ENCODE results near the gene OR14C36. TPM values are rescaled to one million over a fixed set of nuclear protein-coding genes. Genes with fewer than 3 reads are reported as not detected.

OR14C36 gene
- total and polyA plus RNA-seq, 2 donors (not counting 1 experiment from before 2014, with no cell fraction given), result not detected

DNA sequence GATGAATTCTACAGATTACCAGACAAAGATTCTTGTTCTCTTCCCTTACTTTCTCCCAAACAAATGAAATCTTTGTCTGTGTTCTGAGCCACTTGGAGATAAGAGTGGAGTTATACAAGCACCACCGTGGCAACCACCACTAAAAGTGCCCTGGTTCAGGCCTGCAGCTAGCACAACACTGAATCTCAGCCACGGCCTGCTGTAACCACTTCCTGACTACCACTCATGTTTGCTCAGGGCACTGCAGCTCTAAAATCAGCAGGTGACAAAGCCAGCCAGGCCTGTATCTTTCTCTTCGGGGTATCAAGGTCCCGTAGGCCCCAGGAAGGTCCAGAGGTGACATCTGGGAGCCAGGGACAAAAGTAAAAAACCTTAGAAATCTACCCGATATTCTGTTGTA is 23.8 kb downstream of the OR14C36 start:
- H3K27ac Mint-ChIP-seq, result no peak overlapping the region
- Histone ChIP-seq H3K4me1 (ENCODE audit: control insufficient read depth in 2 of 2, insufficient read depth in 2 of 2, low read length in 2 of 2) (no peaks in the 10 kb centered on the region), H3K27me3 (replicated peaks in 1 of 4; ENCODE audit: control extremely low read depth in 1 of 4, control insufficient read depth in 3 of 4, insufficient read depth in 4 of 4, low read length in 3 of 4) (no peaks in the 10 kb centered on the region), H3K9ac (ENCODE audit: low read length) (no peak overlapping the region), H4K20me1 (ENCODE audit: control insufficient read depth, insufficient read depth, low read length, poor library complexity, severe bottlenecking) (no peaks in the 10 kb centered on the region), H3K4me2 (replicated peaks; ENCODE audit: low read depth, low read length, poor library complexity, severe bottlenecking) (no peak overlapping the region), H3K9me3 (ENCODE audit: control extremely low read depth in 1 of 3, control insufficient read depth in 2 of 3, insufficient read depth in 1 of 3, low read length in 2 of 3) (no peaks in the 10 kb centered on the region), H2AFZ (ENCODE audit: insufficient read depth, low read depth, low read length, poor library complexity, severe bottlenecking) (no peak overlapping the region), H3K36me3 (replicated peaks in 1 of 2; ENCODE audit: control extremely low read depth in 1 of 2, control insufficient read depth in 1 of 2, extremely low read depth in 1 of 2, insufficient read depth in 2 of 2, low read length in 1 of 2) (no peaks in the 10 kb centered on the region), H3K27ac (ENCODE audit: low read length in 2 of 2) (no peak overlapping the region), H3K4me3 (ENCODE audit: control extremely low read depth in 1 of 5, extremely low read depth in 1 of 5, insufficient read depth in 1 of 5, low read depth in 2 of 5, low read length in 4 of 5) (no peak overlapping the region), H3K79me2 (ENCODE audit: control insufficient read depth, insufficient read depth, low read length) (no peaks in the 10 kb centered on the region)
- 94% methylated on average over 5 of the region's 5 CpGs for WGBS (ENCODE audit: insufficient coverage)
- H3K27me3 Mint-ChIP-seq, result peaks cover 13% of the 10 kb centered on the region
- intact Hi-C loops (cut with micrococcal nuclease), result no loop called here
- TF ChIP-seq, protein P1, sequence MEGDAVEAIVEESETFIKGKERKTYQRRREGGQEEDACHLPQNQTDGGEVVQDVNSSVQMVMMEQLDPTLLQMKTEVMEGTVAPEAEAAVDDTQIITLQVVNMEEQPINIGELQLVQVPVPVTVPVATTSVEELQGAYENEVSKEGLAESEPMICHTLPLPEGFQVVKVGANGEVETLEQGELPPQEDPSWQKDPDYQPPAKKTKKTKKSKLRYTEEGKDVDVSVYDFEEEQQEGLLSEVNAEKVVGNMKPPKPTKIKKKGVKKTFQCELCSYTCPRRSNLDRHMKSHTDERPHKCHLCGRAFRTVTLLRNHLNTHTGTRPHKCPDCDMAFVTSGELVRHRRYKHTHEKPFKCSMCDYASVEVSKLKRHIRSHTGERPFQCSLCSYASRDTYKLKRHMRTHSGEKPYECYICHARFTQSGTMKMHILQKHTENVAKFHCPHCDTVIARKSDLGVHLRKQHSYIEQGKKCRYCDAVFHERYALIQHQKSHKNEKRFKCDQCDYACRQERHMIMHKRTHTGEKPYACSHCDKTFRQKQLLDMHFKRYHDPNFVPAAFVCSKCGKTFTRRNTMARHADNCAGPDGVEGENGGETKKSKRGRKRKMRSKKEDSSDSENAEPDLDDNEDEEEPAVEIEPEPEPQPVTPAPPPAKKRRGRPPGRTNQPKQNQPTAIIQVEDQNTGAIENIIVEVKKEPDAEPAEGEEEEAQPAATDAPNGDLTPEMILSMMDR (IDR thresholded peaks at IDR 0.05), result no peak
- no peak for TF ChIP-seq EZH2 (IDR thresholded peaks at IDR 0.05; ENCODE audit: borderline replicate concordance, insufficient read depth, low read depth, low read length, poor library complexity, severe bottlenecking)
- ChIA-PET CTCF (no interaction called here), POLR2A (no interaction called here)
- H3K9me3 Mint-ChIP-seq (ENCODE audit: insufficient read depth), result no peaks in the 10 kb centered on the region
- DNase-seq, result no peak
- no peak overlapping the region for H3K4me3 Mint-ChIP-seq
- no peaks in the 10 kb centered on the region for H3K4me1 Mint-ChIP-seq
- ATAC-seq (ENCODE audit: low read depth), result no peak

DNA sequence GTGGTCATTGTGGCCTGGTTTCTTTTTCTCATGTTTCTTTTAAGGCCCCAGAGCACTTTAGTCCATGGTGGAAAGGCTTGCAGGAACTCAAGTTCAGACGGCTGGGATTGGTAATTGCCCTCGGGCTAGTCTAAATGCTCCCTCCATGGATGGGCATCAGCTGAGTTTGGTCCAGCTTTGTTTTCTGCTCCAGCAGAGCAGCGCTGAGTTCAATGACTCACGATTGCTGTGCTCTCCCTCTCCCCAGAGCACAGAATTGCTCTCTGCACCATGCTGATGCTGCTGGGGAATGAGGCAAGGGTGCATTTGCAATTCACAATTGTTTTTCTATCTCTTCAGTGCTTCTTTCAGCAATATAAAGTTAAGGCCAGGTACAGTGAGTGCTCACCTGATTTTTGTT is 25.2 kb downstream of the OR14C36 start:
- no peaks in the 10 kb centered on the region for H3K27me3 ChIP-seq (replicated peaks in 1 of 4; ENCODE audit: control extremely low read depth in 1 of 4, control insufficient read depth in 3 of 4, insufficient read depth in 4 of 4, low read length in 3 of 4)
- H3K9ac ChIP-seq (ENCODE audit: low read length), result no peak overlapping the region
- DNase-seq, result no peak
- no peak overlapping the region for H2AFZ ChIP-seq (ENCODE audit: insufficient read depth, low read depth, low read length, poor library complexity, severe bottlenecking)
- H3K27me3 Mint-ChIP-seq, result peaks cover 13% of the 10 kb centered on the region
- no peaks in the 10 kb centered on the region for H4K20me1 ChIP-seq (ENCODE audit: control insufficient read depth, insufficient read depth, low read length, poor library complexity, severe bottlenecking)
- no peaks in the 10 kb centered on the region for H3K4me1 Mint-ChIP-seq
- H3K36me3 ChIP-seq (replicated peaks in 1 of 2; ENCODE audit: control extremely low read depth in 1 of 2, control insufficient read depth in 1 of 2, extremely low read depth in 1 of 2, insufficient read depth in 2 of 2, low read length in 1 of 2), result no peaks in the 10 kb centered on the region
- no peaks in the 10 kb centered on the region for H3K9me3 Mint-ChIP-seq (ENCODE audit: insufficient read depth)
- ChIA-PET POLR2A (no interaction called here), CTCF (no interaction called here)
- no peaks in the 10 kb centered on the region for H3K4me1 ChIP-seq (ENCODE audit: control insufficient read depth in 2 of 2, insufficient read depth in 2 of 2, low read length in 2 of 2)
- no peaks in the 10 kb centered on the region for H3K79me2 ChIP-seq (ENCODE audit: control insufficient read depth, insufficient read depth, low read length)
- 90% methylated on average over 4 of the region's 4 CpGs for WGBS (ENCODE audit: insufficient coverage)
- no peak overlapping the region for H3K4me3 Mint-ChIP-seq
- TF ChIP-seq EZH2 (IDR thresholded peaks at IDR 0.05; ENCODE audit: borderline replicate concordance, insufficient read depth, low read depth, low read length, poor library complexity, severe bottlenecking), result no peak
- TF ChIP-seq, protein P1 (IDR thresholded peaks at IDR 0.05), result no peak
- intact Hi-C loops (cut with micrococcal nuclease), result no loop called here
- no peak overlapping the region for H3K27ac Mint-ChIP-seq
- no peak for ATAC-seq (ENCODE audit: low read depth)
- no peak overlapping the region for H3K27ac ChIP-seq (ENCODE audit: low read length in 2 of 2)
- no peaks in the 10 kb centered on the region for H3K9me3 ChIP-seq (ENCODE audit: control extremely low read depth in 1 of 3, control insufficient read depth in 2 of 3, insufficient read depth in 1 of 3, low read length in 2 of 3)
- H3K4me2 ChIP-seq (replicated peaks; ENCODE audit: low read depth, low read length, poor library complexity, severe bottlenecking), result no peak overlapping the region
- no peak overlapping the region for H3K4me3 ChIP-seq (ENCODE audit: control extremely low read depth in 1 of 5, extremely low read depth in 1 of 5, insufficient read depth in 1 of 5, low read depth in 2 of 5, low read length in 4 of 5)
